SH-SY5Y (cell line): Measurements from ENCODE around the gene ABR.

ENCODE experiments used
- GATA2 ChIP-seq: IDR thresholded peaks from 2 replicates; pipeline ENCODE4 v1.6.1; 2011; ENCODE audit warnings: mild to moderate bottlenecking, low read depth, low read length
- GATA3 ChIP-seq: IDR thresholded peaks from 2 replicates; pipeline ENCODE4 v1.6.1; 2011; ENCODE audit warnings: low read depth, mild to moderate bottlenecking, low read length, moderate library complexity

Gene ABR

DNA sequence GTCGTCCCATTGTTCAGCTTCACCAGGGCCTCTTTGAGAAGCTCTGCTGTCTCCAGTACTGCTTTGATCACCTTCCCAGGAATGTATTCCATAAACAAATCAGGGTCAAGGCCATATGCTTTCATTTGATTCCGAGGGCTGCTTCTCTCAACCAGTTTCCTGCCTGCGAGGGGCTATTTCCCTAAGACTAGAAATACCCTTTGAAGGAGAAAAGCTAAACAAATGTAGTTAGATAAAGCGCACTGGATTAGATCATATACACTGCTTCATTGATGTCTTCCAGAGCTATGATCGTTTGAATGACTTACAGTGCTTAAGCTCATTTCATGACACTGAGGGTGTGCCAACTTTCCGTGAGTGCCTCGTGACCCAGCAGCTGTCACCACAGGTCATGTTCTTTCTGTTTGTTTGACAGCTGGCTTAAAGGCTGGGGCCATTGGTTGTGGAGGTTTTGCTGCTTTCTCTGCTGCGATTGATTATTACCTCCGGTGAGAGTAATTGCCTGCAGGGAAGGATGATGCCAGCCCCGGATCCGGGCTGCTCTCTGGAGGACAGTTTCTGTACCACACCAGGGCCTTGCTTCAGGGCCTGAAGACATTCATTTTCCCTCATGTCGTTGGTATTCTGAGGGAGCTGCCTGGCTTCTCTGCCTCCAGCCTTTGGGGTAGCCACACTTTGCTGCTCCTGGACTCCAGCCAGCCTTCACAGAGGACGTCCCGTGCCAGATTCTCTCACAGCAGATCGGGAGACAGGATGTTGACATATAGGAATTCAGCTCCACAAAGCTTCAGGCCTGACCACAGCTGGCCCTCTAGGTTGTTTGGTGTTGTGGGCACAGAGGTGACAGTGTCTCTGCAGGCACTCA is 179.0 kb downstream of the ABR start:
- TF ChIP-seq GATA2 = no peak
- no peak for TF ChIP-seq GATA3

DNA sequence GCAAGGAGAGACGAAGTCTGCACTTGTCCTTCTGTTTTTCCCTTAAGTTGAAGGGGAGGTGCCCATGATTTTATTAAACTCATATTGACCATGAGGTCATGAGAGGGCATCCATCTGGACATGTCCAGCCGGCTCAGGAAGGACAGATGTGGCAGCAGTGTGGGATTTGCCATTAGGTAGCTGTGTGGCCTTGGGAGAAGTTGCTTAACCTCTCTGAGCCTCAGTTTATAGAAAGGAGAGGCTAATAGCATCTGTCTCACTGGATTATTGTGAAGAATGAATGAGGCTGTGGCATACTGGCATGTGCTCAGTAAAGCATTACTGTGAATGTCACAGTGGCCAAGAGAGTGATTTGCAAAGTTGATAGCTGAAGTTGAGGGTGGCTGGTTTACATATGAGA is 181.7 kb downstream of the ABR start:
- TF ChIP-seq GATA2 = no peak
- TF ChIP-seq GATA3 = no peak

DNA sequence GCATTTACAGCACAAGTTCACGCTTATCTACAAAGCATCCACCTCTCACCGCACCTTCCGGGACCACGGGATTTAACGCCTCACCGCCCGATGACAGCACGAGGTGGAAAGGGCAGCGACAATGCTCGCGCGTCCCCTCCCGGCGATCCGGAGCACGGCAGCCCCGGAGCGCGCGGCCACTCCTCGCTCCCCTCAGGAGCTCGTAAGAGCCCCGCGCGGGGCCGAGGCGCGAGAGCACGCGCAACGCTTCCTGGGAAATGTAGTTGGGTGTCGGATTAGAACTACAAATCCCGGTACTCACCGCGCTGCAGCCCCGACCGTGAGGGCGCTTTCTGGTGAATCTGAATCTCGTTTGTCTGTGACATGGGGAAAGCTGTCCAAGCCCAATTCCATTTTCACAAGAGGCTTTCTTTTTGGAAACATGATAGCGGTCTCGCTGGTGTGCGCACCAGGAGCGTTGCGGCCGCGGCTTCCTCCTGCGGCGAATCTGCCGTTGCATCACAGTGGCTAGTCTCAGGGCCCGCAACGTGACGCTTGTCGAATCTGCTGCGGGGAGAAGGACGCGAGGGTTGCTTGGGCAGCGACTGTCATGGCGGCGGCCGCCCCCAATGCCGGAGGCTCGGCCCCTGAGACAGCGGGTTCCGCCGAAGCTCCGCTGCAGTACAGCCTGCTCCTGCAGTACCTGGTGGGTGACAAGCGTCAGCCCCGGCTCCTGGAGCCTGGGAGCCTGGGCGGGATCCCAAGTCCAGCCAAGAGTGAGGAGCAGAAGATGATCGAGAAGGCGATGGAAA is 183.0 kb downstream of the ABR start, which contains the start of gene TIMM22:
Gene TIMM22 (plus strand): TSS at position 576 of the 791 bp plus-strand sequence. CDS start 14 bp downstream, at position 590.
- TF ChIP-seq GATA2 (0 out of 2 replicates have a peak, but pooled peaks have one; percentile 43), GATA3 (no peak)

DNA sequence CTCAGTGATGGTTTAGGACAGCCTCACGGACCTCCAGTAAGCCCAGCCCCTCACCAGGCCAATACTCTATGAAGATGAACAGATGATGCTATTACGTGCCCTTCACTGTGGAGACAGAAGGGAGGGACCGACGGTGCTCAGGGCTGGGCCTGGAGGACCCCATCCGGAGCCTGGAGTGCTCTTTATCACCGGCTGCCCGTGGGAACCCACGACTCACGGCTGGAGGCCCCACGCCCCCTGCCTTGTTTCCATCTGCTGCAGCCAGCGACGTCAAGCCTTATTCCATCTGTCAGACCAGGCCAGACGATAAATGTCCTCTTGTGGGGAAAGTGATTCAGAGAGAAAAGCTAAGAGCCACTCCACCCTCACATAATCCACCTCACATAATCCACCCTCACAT is 186.8 kb downstream of the ABR start:
- TF ChIP-seq GATA2 = no peak
- no peak for TF ChIP-seq GATA3

DNA sequence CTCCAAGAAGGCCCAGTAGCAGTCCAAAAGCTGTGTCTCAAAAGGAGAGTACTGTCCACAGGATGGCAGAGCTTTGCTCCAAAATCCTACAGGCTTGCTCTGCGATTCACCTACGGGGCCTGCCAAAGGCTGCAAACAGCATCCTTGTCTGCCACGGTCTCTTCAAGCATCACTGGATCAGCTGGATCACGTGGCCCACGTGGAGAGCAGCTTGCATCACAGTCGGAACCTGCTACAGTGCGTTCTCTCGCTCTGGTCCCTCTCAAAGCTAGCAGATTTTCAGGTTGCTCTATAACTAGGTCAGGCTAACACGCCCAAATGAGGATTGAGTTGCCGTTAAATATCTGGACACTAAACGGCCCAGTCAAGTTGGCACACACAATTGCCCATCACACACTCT is 191.2 kb downstream of the ABR start:
- TF ChIP-seq GATA3 (no peak), GATA2 (no peak)

DNA sequence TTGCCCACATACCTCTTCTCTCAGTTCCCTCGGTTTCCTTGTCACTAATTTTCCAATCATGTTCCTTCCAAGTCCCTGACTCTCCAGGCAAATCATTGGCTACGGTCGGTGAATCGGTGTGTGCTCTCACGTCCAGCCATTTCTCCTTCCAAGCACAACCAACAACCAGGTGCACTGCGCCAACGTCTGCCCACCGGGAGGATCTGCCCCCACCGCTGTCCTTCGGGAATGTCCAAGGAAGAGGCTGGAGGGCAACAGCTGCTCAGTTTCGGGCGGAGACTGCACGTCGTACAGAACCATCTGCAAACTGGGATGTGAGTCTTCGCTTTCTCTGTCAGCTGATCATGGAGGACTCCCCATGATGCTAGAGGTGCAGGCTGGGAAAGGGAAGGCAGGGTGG is 191.8 kb downstream of the ABR start:
- TF ChIP-seq GATA3 = no peak
- no peak for TF ChIP-seq GATA2

DNA sequence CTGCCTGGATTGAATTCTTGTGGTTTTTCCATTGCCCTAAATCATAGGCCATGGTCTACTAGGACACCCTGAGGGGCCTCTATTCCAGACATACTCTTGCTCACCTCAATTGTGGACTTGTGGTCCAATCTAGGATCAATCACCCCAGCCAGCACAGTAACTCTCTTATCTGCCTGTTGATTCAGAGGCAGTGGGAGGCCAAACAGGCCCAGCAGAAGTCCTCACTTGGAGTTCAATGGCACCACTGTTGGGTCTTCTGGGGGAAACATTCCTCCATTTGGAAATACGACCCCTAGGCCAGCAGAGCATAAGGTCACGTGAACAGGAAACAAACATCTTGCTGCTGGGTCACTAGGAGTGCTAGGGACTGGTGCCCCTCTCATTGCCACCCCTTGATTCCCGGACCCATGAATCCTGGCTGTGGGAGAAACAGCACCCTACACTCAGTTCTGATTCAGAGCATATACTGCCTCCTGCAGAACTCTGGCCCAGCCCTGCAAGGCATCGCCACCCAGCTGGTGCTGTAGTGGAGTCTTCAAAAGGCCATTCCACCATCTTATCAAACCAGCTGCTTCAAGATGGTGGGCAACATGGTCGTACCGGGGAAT is 193.4 kb downstream of the ABR start:
- TF ChIP-seq GATA2 = no peak
- no peak for TF ChIP-seq GATA3

DNA sequence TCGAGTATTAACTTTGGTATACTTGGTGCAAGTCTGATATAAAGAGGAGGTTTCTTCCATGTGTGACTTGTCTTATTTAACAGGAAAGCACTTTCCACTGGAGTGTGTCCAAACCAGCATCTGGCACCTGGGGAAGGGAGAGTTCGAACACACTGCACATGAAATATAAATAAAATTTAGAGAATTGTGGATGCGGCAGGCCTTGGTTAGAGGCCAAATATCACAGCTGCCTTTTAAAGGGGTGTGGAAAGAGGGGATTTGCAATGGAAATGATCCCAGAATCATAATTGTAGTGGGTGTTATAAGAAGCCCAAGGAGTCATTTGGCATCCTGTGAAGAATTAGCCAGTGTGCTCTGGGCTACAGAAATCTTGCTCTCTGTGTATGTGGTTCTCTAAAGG is 195.9 kb downstream of the ABR start:
- TF ChIP-seq GATA3 (no peak), GATA2 (no peak)

DNA sequence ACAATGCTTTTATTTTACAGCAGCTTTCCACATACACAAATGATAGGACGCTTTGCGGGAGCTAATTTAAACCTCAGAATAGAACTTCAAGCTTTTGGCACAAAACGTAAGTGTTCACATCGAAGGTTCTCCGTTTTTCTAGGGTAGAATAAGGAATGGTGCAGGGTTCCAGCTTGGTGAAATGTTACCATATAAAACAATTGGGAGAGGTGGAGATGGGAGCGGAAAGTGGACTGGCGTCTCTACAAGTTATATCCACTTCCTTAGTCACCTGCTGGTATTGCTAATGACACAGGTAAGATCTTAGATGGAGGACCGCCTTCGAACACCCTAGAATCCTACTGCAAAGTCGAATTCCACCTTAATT is 198.5 kb downstream of the ABR start:
- TF ChIP-seq GATA2 (no peak), GATA3 (no peak)

DNA sequence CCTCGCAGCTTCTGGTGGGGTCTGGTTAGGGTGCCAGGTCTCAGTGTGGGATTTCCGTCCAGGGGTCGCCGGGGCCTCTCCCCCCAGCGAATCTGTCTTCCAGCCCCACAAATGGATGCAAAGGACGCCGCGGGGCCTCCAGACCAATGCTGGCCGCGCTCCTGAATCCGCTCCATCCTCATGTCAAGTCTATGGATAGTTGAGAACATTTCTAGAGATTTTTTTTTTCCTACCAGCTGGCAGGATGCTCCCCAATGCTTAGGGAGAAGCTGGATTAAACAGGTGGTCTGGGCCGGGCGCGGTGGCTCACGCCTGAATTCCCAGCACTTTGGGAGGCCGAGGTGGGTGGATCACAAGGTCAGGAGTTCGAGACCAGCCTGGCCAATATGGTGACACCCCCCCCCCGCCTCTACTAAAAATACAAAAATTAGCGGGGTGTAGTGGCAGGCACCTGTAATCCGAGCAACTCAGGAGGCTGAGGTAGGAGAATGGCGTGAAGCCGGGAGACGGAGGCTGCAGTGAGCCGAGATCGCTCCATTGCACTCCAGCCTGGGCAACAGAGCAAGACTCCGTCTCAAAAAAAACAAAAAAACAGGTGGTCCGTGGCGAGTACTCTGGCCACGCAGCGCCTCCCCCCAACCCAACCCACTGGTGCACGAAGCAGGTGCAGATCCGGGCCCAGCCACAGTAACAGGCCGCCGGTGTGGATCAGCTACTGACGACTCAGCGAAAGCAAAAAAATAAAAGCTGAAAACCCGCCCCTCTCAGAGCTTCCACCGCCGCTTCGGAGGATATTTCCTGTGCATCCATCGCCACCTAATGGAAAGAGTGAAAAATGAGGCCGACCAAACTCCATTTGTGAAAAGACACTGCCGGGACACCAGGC is 199.1 kb downstream of the ABR start:
- TF ChIP-seq GATA2 (no peak), GATA3 (no peak)

DNA sequence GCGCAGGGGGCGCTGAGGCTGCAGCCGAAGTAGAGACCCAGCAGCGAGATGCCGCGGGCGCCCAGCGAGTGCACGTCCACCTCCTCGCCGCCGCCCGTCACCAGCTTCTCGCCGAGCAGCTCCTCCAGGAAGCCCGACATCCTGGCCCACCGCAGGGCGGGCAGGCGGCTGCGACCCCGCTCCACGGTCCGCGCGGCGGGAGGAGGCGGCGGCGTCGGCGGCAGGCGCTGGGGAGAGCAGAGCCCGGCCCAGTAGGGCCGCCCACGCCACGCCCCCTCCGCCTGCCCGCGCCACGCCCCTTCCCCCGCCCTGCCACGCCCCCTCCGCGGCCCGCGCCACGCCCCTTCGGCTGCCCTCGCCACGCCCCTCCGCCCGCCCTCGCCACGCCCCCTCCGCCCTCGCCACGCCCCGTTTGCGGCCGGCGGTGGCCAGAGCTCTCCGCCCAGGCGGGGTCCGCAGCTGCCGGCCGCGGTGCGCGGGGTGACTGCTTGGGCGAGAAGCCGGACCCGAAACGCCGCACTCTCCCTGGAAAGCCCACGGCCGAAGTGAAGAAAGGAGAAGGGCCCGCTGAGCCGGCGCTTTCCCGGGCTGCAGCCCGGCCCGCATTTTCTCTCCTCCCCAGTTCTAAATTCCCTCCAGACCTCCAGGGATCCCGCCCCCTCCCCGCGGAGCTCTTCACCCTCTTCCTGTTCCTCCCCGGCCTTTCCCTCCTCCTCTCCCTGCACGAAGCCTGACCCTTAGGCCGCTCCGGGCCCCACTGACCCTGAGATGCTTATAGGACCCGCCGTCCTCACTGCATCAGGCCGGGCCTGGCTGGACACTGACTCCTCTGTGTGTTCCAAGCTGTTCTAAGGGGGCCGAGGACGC is 200.0 kb downstream of the ABR start, which contains the start of gene NXN:
Gene NXN (minus strand): TSS at position 238 of the 867 bp plus-strand sequence.
- TF ChIP-seq GATA3 (no peak), GATA2 (no peak)

DNA sequence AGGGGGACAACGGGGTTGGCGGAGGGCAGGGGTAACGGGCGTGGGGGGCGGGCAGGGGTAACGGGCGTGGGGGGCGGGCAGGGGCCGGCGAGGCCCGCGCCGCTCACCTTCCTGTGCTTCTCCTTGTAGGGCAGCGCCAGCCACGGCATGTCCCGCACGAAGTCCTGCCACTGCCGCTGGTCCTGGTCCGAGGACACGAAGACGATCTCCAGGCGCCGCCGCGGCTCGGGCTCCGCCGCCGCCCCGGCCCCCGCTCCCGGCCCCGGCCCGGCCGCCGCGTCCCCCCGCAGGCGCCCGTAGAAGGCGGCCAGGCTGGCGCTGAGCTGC is 200.6 kb downstream of the ABR start:
- TF ChIP-seq GATA3 (no peak), GATA2 (no peak)
